Transverse colon (tissue), 4 donors: ENCODE measurements around the gene RETN. TPM values are rescaled to one million over a fixed set of nuclear protein-coding genes. Genes with fewer than 3 reads are reported as not detected.

Experiments
- DNase-seq: peaks from one replicate; pipeline ENCODE4 v3.0.0-alpha.2; 2019
- H3K27ac ChIP-seq, 4 donors: fragments of 200-600 bp; sonication (generic); 2 replicates each; pipeline ENCODE4 v1.5.1; 2016 to 2018; ENCODE audit warnings: inconsistent platforms in 4 of 4
- H3K27me3 ChIP-seq: fragments of 200-600 bp; sonication (generic); 2 replicates; pipeline ENCODE4 v1.5.1; 2017; ENCODE audit warnings: inconsistent platforms
- H3K36me3 ChIP-seq, 4 donors: fragments of 200-600 bp; sonication (generic); 2 replicates each; pipeline ENCODE4 v1.5.1; 2017 to 2019; ENCODE audit warnings: inconsistent platforms in 4 of 4
- H3K4me1 ChIP-seq, 4 donors: fragments of 200-600 bp; sonication (generic); 2 replicates each; pipeline ENCODE4 v1.5.1; 2017 to 2020; ENCODE audit warnings: inconsistent platforms in 4 of 4
- H3K4me3 ChIP-seq, 4 donors: fragments of 200-600 bp; sonication (generic); 1 replicate in 1 of 4; 2 replicates in 3 of 4; pipeline versions ENCODE4 v1.5.1 to v1.6.1; 2017 to 2019; ENCODE audit warnings: inconsistent platforms in 4 of 4
- H3K9me3 ChIP-seq, 2 donors: fragments of 200-600 bp; sonication (generic); 2 replicates each; pipeline ENCODE4 v1.5.1; 2017 to 2019; ENCODE audit warnings: inconsistent platforms in 2 of 2
- CTCF ChIP-seq, 5 experiments: fragments of 200-600 bp in 3 of 5; fragments of 450-650 bp in 2 of 5; sonication (generic) in 3 of 5; IDR thresholded peaks; 1 replicate in 2 of 5; 2 replicates in 3 of 5; pipeline ENCODE4 v1.5.1; 2016 to 2017; ENCODE audit warnings: antibody characterized with exemption in 5 of 5, inconsistent platforms in 3 of 5, mild to moderate bottlenecking in 2 of 5, moderate library complexity in 1 of 5
- EP300 ChIP-seq: sonication (generic); formaldehyde crosslinking; IDR thresholded peaks from one replicate; pipeline ENCODE4 v1.6.1; 2017; ENCODE audit warnings: antibody characterized with exemption, low read depth
- POLR2A ChIP-seq: fragments of 450-650 bp; IDR thresholded peaks from one replicate; pipeline ENCODE4 v1.6.1; 2016; ENCODE audit warnings: antibody characterized with exemption, mild to moderate bottlenecking, moderate library complexity
- POLR2AphosphoS5 ChIP-seq, 3 donors: sonication (generic); formaldehyde crosslinking; IDR thresholded peaks; one replicate each; pipeline ENCODE4 v1.6.1; 2016; ENCODE audit warnings: antibody characterized with exemption in 3 of 3
- WGBS, 2 donors: methylation state at CpG; one replicate each; pipeline ENCODE4 v1.1.5; 2018; ENCODE audit warnings: low coverage in 1 of 2; 5-methylcytosine and 5-hydroxymethylcytosine counted together
- in situ Hi-C, 4 donors: fragments of 200-750 bp; cut with MboI; loops; one replicate each; pipeline versions ENCODE4 v1.15.0 to v1.15.1; 2017; ENCODE audit warnings: low sequenced_read_pairs in 3 of 4, low pct_ligation_motif_present in 1 of 4, low pct_unique_long_range_greater_than_20kb in 1 of 4
- intact Hi-C: fragments of 100-400 bp; cut with DNase I; formaldehyde crosslinking; loops from one replicate; pipeline ENCODE4 v1.15.1; 2023; ENCODE audit warnings: low total_unique reads
- total RNA-seq, 4 donors: library from RNA; depleted of rRNA; stranded (reverse); fragments of >200 nt; gene quantifications; one replicate each; pipeline ENCODE4 v1.1.0, GENCODE V29; 2016

The RETN gene
- total RNA-seq, 4 donors from 2014 or later = not detected

GRCh38 chr19:7657131-7657751 is 11.6 kb upstream of the RETN start:
- H3K36me3 ChIP-seq = no peaks in the 10 kb centered on the region
- no peak overlapping the region for H3K4me3 ChIP-seq
- in situ Hi-C loops = loop anchor here in 2 of 4 donors (10.0 to 25.0 kb wide), 3 partner anchors 138 to 295 kb away; no protein-coding TSS in a partner anchor
- TF ChIP-seq POLR2A = no peak
- no peak for TF ChIP-seq CTCF (IDR thresholded peaks at IDR 0.05)
- TF ChIP-seq POLR2AphosphoS5 (IDR thresholded peaks at IDR 0.05) = no peak
- no peak for TF ChIP-seq EP300
- DNase-seq = no peak
- H3K27ac ChIP-seq = no peak overlapping the region
- no peaks in the 10 kb centered on the region for H3K27me3 ChIP-seq
- intact Hi-C loops = no loop called here
- H3K9me3 ChIP-seq = no peaks in the 10 kb centered on the region
- WGBS, 2 donors = 23 to 44% methylated on average over 3 to 14 of the region's 14 CpGs
- H3K4me1 ChIP-seq = peaks cover 3 to 7% (median 3%) of the 10 kb centered on the region in 4 donors

GRCh38 chr19:7658219-7658686 is 10.6 kb upstream of the RETN start:
- in situ Hi-C loops (loop anchor here in 2 of 4 donors (10.0 to 25.0 kb wide), 3 partner anchors 137 to 296 kb away; no protein-coding TSS in a partner anchor), intact Hi-C loops (no loop called here)
- no peaks in the 10 kb centered on the region for H3K36me3 ChIP-seq
- H3K4me1 ChIP-seq = peaks cover 0 to 3% (median 0%) of the 10 kb centered on the region in 4 donors
- H3K27me3 ChIP-seq = no peaks in the 10 kb centered on the region
- DNase-seq = peak; percentile 37
- TF ChIP-seq CTCF (IDR thresholded peaks at IDR 0.05) (no peak), POLR2A (no peak), EP300 (no peak), POLR2AphosphoS5 (IDR thresholded peaks at IDR 0.05) (no peak)
- H3K27ac ChIP-seq = no peak overlapping the region
- no peaks in the 10 kb centered on the region for H3K9me3 ChIP-seq
- 36% methylated on average over 9 of the region's 9 CpGs; no CpG with 5 or more reads in 1 of the 2 donors for WGBS, 2 donors
- no peak overlapping the region for H3K4me3 ChIP-seq

DNA sequence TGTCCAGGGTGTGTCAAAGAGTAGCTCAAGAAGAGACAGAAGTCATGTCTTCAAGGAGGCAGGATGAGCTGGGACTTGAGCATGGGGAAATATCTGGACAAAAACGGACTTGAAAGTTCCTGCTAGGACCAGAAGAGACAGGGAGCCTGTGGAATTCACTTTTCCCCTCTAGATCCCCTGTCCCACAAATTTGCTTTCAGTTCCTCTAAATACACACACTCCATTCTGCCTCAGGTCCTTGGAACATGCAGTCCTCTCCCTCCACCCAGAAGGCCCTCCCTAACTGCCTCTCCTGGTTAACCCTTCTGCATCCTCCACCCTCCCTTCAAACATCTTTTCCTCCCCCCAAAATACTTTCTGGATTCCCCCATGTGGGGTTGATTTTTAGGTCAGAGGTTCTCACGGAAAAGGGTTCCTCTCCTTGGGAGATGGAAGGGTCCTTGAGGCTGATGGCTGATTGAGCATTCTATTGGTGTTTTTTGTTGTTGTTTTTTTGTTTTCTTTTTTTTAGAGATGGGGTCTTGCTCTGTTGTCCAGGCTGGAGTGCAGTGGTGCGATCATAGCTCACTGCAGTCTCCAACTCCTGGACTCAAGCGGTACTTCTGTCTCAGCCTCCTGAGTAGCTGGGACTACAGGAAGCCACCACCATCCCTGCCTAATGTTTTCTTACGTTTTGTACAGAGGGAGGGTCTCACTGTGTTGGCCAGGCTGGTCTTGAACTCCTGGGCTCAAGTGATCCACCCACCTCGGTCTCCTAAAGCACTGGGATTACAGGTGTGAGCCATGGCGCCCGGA is 6.9 kb upstream of the RETN start:
- intact Hi-C loops = no loop called here
- in situ Hi-C loops = loop anchor here in 2 of 4 donors (25.0 kb wide), 2 partner anchors 150 to 300 kb away; no protein-coding TSS in a partner anchor
- H3K4me1 ChIP-seq = peaks cover 0 to 3% (median 0%) of the 10 kb centered on the region in 4 donors
- no peak overlapping the region for H3K4me3 ChIP-seq
- 71 to 75% methylated on average over 5 to 8 of the region's 8 CpGs for WGBS, 2 donors
- no peaks in the 10 kb centered on the region for H3K9me3 ChIP-seq
- no peaks in the 10 kb centered on the region for H3K36me3 ChIP-seq
- H3K27me3 ChIP-seq = peaks cover 3% of the 10 kb centered on the region
- no peak for DNase-seq
- no peak for TF ChIP-seq POLR2AphosphoS5 (IDR thresholded peaks at IDR 0.05)
- no peak overlapping the region for H3K27ac ChIP-seq

GRCh38 chr19:7662657-7663056 is 6.2 kb upstream of the RETN start:
- no peak overlapping the region for H3K27ac ChIP-seq
- DNase-seq = no peak
- TF ChIP-seq POLR2A = no peak
- no peak for TF ChIP-seq POLR2AphosphoS5 (IDR thresholded peaks at IDR 0.05)
- TF ChIP-seq CTCF (IDR thresholded peaks at IDR 0.05) = no peak
- TF ChIP-seq EP300 = no peak
- 61% methylated on average over 14 of the region's 14 CpGs; no CpG with 5 or more reads in 1 of the 2 donors for WGBS, 2 donors
- H3K9me3 ChIP-seq = no peaks in the 10 kb centered on the region
- peaks cover 3% of the 10 kb centered on the region for H3K27me3 ChIP-seq
- no peak overlapping the region for H3K4me3 ChIP-seq
- no peaks in the 10 kb centered on the region for H3K4me1 ChIP-seq
- intact Hi-C loops (no loop called here), in situ Hi-C loops (loop anchor here in 2 of 4 donors (25.0 kb wide), 2 partner anchors 150 to 300 kb away; no protein-coding TSS in a partner anchor)
- H3K36me3 ChIP-seq = no peaks in the 10 kb centered on the region
